IMR-90 (cell line): Measurements from ENCODE around the gene C7orf25. TPM values are rescaled to one million over a fixed set of nuclear protein-coding genes. Genes with fewer than 3 reads are reported as not detected.

Experiments used
- ATAC-seq: fragments of 200-7000 bp; cut with Tn5 transposase; 2 replicates; pipeline ENCODE4 v1.9.1; 2020; ENCODE audit warnings: low read depth, mild to moderate bottlenecking, moderate library complexity
- BruUV-seq: library from RNA; stranded (reverse); fragments of 400-500 nt; replicated peaks from 2 replicates; lab custom pipeline; 2021; lab: Mats Ljungman, UMichigan
- CTCF ChIA-PET: fragments of 300-600 bp; formaldehyde crosslinking; extraction: SDS; loops from one replicate; lab custom pipeline; 2021; ENCODE audit warnings: antibody characterized with exemption; lab: Yijun Ruan, JAX
- POLR2A ChIA-PET: fragments of 300-600 bp; sonication (Branson Sonifier 250); formaldehyde crosslinking; loops from one replicate; lab custom pipeline; 2022; ENCODE audit warnings: antibody characterized with exemption; ENCODE audit not compliant: unreplicated experiment; lab: Charles Lee
- DNase-seq: peaks from one replicate; pipeline ENCODE4 v3.0.0; 2013
- H2AFZ ChIP-seq: replicated peaks from 2 replicates; pipeline ENCODE3; 2013; ENCODE audit warnings: low read length, mild to moderate bottlenecking; ENCODE audit not compliant: poor library complexity
- H2AK5ac ChIP-seq: 2 replicates; pipeline ENCODE4 v1.6.1; 2013; ENCODE audit warnings: low read depth, low read length, inconsistent platforms
- H2AK9ac ChIP-seq: replicated peaks from 2 replicates; pipeline ENCODE3; 2013; ENCODE audit warnings: mild to moderate bottlenecking, low read depth, low read length, moderate library complexity; ENCODE audit not compliant: poor library complexity
- H2BK120ac ChIP-seq: 2 replicates; pipeline ENCODE4 v1.6.1; 2013; ENCODE audit warnings: low read depth, low read length, inconsistent platforms
- H2BK15ac ChIP-seq: 3 replicates; pipeline ENCODE4 v1.6.1; 2013; ENCODE audit warnings: low read depth, low read length, inconsistent platforms
- H2BK20ac ChIP-seq: 2 replicates; pipeline ENCODE4 v1.6.1; 2013; ENCODE audit warnings: low read depth, mild to moderate bottlenecking, inconsistent platforms, low read length, moderate library complexity
- H2BK5ac ChIP-seq: 2 replicates; pipeline ENCODE4 v1.6.1; 2013; ENCODE audit warnings: mild to moderate bottlenecking, low read depth, low read length, inconsistent platforms; ENCODE audit not compliant: poor library complexity, severe bottlenecking
- H3K14ac ChIP-seq: replicated peaks from 2 replicates; pipeline ENCODE4 v1.6.1; 2013; ENCODE audit warnings: low read depth, low read length, inconsistent platforms
- H3K18ac ChIP-seq: 2 replicates; pipeline ENCODE4 v1.6.1; 2013; ENCODE audit warnings: low read depth, low read length, control low read depth
- H3K23ac ChIP-seq: 2 replicates; pipeline ENCODE4 v1.6.1; 2013; ENCODE audit warnings: low read depth, low read length, inconsistent platforms
- H3K27ac ChIP-seq: 2 replicates; pipeline ENCODE4 v1.5.1; 2013; ENCODE audit warnings: mild to moderate bottlenecking, control low read depth, low read length; ENCODE audit not compliant: insufficient read depth
- H3K27me3 ChIP-seq: 2 replicates; pipeline ENCODE4 v1.6.1; 2013; ENCODE audit warnings: low read length; ENCODE audit not compliant: control insufficient read depth, insufficient read depth
- H3K36me3 ChIP-seq: 2 replicates; pipeline ENCODE4 v1.6.1; 2013; ENCODE audit warnings: low read length, mixed read lengths; ENCODE audit not compliant: control insufficient read depth, insufficient read depth
- H3K4ac ChIP-seq: 2 replicates; pipeline ENCODE4 v1.6.1; 2013; ENCODE audit warnings: low read depth, low read length, inconsistent platforms
- H3K4me1 ChIP-seq: 2 replicates; pipeline ENCODE4 v1.6.1; 2013; ENCODE audit warnings: low read length, mixed read lengths; ENCODE audit not compliant: control insufficient read depth, insufficient read depth
- H3K4me2 ChIP-seq: 2 replicates; pipeline ENCODE4 v1.6.1; 2013; ENCODE audit warnings: low read depth, mild to moderate bottlenecking, control low read depth, low read length, moderate library complexity
- H3K4me3 ChIP-seq: 2 replicates; pipeline ENCODE4 v1.5.1; 2013; ENCODE audit warnings: low read depth, mild to moderate bottlenecking, control low read depth, low read length, moderate library complexity; ENCODE audit not compliant: insufficient read depth
- H3K56ac ChIP-seq: 2 replicates; pipeline ENCODE4 v1.6.1; 2013; ENCODE audit warnings: low read length, inconsistent platforms; ENCODE audit not compliant: insufficient read depth; ENCODE audit errors: extremely low read depth
- H3K79me1 ChIP-seq, 2 experiments: 2 replicates each; pipeline ENCODE4 v1.6.1; 2013; ENCODE audit warnings: low read length in 2 of 2, inconsistent platforms in 1 of 2, low read depth in 1 of 2
- H3K9ac ChIP-seq: 2 replicates; pipeline ENCODE4 v1.6.1; 2013; ENCODE audit warnings: low read depth, low read length, control low read depth
- H3K9me1 ChIP-seq: 2 replicates; pipeline ENCODE4 v1.6.1; 2013; ENCODE audit warnings: low read length, inconsistent platforms; ENCODE audit not compliant: insufficient read depth
- H3K9me3 ChIP-seq: 2 replicates; pipeline ENCODE4 v1.6.1; 2013; ENCODE audit warnings: low read length; ENCODE audit not compliant: control insufficient read depth, insufficient read depth
- H4K20me1 ChIP-seq: 2 replicates; pipeline ENCODE4 v1.6.1; 2013; ENCODE audit warnings: low read length, inconsistent platforms; ENCODE audit not compliant: insufficient read depth
- H4K5ac ChIP-seq: 2 replicates; pipeline ENCODE4 v1.6.1; 2013; ENCODE audit warnings: mild to moderate bottlenecking, low read depth, low read length, control low read depth
- H4K8ac ChIP-seq, 2 experiments: 2 replicates each; pipeline ENCODE4 v1.6.1; 2013; ENCODE audit warnings: low read depth in 2 of 2, low read length in 2 of 2, control low read depth in 1 of 2, inconsistent platforms in 1 of 2
- H4K91ac ChIP-seq: 2 replicates; pipeline ENCODE4 v1.6.1; 2013; ENCODE audit warnings: low read depth, low read length, inconsistent platforms; ENCODE audit not compliant: insufficient read depth
- BHLHE40 ChIP-seq: fragments of 150-350 bp; IDR thresholded peaks from 2 replicates; pipeline ENCODE4 v1.6.1; 2016; ENCODE audit warnings: mild to moderate bottlenecking, low read depth, low read length
- CEBPB ChIP-seq: IDR thresholded peaks from 2 replicates; pipeline ENCODE4 v1.6.1; 2012; ENCODE audit warnings: low read depth, low read length, improper control_type of control experiment
- CHD1 ChIP-seq: IDR thresholded peaks from 2 replicates; pipeline ENCODE4 v1.6.1; 2012; ENCODE audit warnings: low read depth, low read length, improper control_type of control experiment
- FOS ChIP-seq: fragments of 150-350 bp; IDR thresholded peaks from 2 replicates; pipeline ENCODE4 v1.6.1; 2016; ENCODE audit warnings: low read depth, low read length
- MAFK ChIP-seq: IDR thresholded peaks from 2 replicates; pipeline ENCODE4 v1.6.1; 2012; ENCODE audit warnings: low read depth, low read length, improper control_type of control experiment
- MAZ ChIP-seq: IDR thresholded peaks from 2 replicates; pipeline ENCODE4 v1.6.1; 2012; ENCODE audit warnings: low read depth, mild to moderate bottlenecking, low read length, improper control_type of control experiment, moderate library complexity, borderline replicate concordance
- MXI1 ChIP-seq: IDR thresholded peaks from 2 replicates; pipeline ENCODE4 v1.6.1; 2012; ENCODE audit warnings: low read depth, mild to moderate bottlenecking, low read length, moderate library complexity, borderline replicate concordance
- POLR2A ChIP-seq: IDR thresholded peaks from 2 replicates; pipeline ENCODE4 v1.6.1; 2012; ENCODE audit warnings: mild to moderate bottlenecking, low read depth, low read length
- RAD21 ChIP-seq: IDR thresholded peaks from 2 replicates; pipeline ENCODE4 v1.6.1; 2012; ENCODE audit warnings: low read length, improper control_type of control experiment
- RCOR1 ChIP-seq: IDR thresholded peaks from 2 replicates; pipeline ENCODE4 v1.6.1; 2012; ENCODE audit warnings: mild to moderate bottlenecking, low read length, improper control_type of control experiment; ENCODE audit not compliant: insufficient replicate concordance
- RFX5 ChIP-seq: IDR thresholded peaks from 2 replicates; pipeline ENCODE4 v1.8.0; 2012; ENCODE audit warnings: low read depth, mild to moderate bottlenecking, low read length, moderate library complexity
- SMC3 ChIP-seq: fragments of 150-350 bp; IDR thresholded peaks from 2 replicates; pipeline ENCODE4 v1.6.1; 2016; ENCODE audit warnings: low read depth, mild to moderate bottlenecking, antibody characterized with exemption, low read length, moderate library complexity
- WGBS, 2 experiments: methylation state at CpG; one replicate each; pipeline versions ENCODE4 v1.1.5 to v1.1.7; 2013; ENCODE audit warnings: missing lambda C conversion rate in 2 of 2; ENCODE audit not compliant: insufficient read length in 1 of 2; ENCODE audit errors: extremely low coverage in 2 of 2; 5-methylcytosine and 5-hydroxymethylcytosine counted together
- dilution Hi-C: fragments of 300-500 bp; cut with HindIII; formaldehyde crosslinking; loops from one replicate; pipeline ENCODE4 v1.14.3; 2018; ENCODE audit warnings: low sequenced_read_pairs; ENCODE audit not compliant: unreplicated experiment
- in situ Hi-C: fragments of 300-500 bp; cut with MboI; formaldehyde crosslinking; loops from 3 replicates; pipeline ENCODE4 v1.14.3; 2019; ENCODE audit warnings: low sequenced_read_pairs, inconsistent platforms, mixed read lengths
- intact Hi-C: fragments of 100-400 bp; cut with micrococcal nuclease; formaldehyde crosslinking; loops from 2 replicates; pipeline ENCODE4 v1.10.0; 2022
- polyA plus RNA-seq, 3 experiments: library from polyadenylated mRNA; depleted of rRNA; stranded (reverse); fragments of >200 nt; gene quantifications; 2 replicates each; pipeline ENCODE4 v1.2.3, GENCODE V29; 2012; ENCODE audit warnings: low replicate concordance in 1 of 3
- total RNA-seq: library from RNA; depleted of rRNA; stranded (reverse); fragments of >200 nt; gene quantifications from 2 replicates; pipeline ENCODE4 v1.2.3, GENCODE V29; 2012
- TF ChIP-seq, protein P1 (sequence below): fragments of 150-350 bp; IDR thresholded peaks from 2 replicates; pipeline ENCODE4 v1.6.1; 2017; ENCODE audit warnings: mild to moderate bottlenecking, antibody characterized with exemption, low read length, low read depth
- TF ChIP-seq, protein P2 (sequence below): conservative IDR thresholded peaks from 2 replicates; pipeline ENCODE4 v1.5.1; 2012; ENCODE audit warnings: mild to moderate bottlenecking, low read depth, low read length, improper control_type of control experiment
- TF ChIP-seq, protein P3 (sequence below): fragments of 150-350 bp; IDR thresholded peaks from 2 replicates; pipeline ENCODE4 v1.6.1; 2016; ENCODE audit warnings: low read depth, mild to moderate bottlenecking, low read length, moderate library complexity, borderline replicate concordance

C7orf25 gene
- total and polyA plus RNA-seq, 2 of the 4 experiments (the other 2 are of a cell fraction) = 4.5 to 6.1 TPM

DNA sequence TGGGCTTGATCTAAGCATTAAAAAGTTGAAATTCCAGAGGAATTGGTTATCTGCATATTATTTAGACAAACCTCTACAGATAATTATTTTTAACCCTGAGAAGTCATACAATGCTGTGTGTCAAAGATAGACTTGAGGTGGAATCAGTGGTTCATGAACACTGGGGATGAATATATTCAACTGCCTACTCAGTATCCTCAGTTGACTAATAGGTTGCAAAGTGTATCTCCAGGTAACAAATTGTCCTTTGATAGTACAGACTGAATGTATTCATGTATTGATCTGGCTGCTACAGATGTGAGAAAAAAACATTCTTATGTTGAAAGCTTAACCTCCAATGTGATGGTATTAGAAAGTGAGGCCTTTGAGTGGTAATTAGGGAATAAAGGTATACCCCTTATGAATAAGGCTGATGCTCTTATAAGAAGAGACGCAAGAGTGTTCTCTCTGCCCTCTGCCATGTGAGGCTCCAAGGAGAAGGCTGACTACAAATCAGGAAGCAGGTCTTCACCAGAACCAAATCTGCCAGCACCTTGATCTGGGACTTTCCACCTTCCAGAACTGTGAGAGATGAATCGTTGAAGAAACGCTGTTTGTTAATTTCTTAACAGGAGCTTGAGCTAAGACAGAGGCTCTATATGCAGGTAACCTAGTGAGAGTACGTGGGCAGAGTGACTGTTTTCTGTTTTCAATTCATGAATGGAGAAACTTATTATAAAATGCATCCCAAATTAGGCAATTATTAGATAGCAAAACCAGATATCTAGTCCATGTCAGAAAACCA is 27.8 kb upstream of the C7orf25 start:
- Histone ChIP-seq H3K56ac (no peak overlapping the region), H3K4me2 (no peak overlapping the region), H3K27ac (no peak overlapping the region), H3K36me3 (peaks cover 12% of the 10 kb centered on the region), H2BK120ac (no peak overlapping the region), H3K4me3 (no peak overlapping the region), H2BK5ac (no peak overlapping the region), H3K79me1 (peaks cover 13% of the 10 kb centered on the region in 2 experiments), H3K18ac (no peak overlapping the region), H3K27me3 (no peaks in the 10 kb centered on the region), H2BK20ac (no peak overlapping the region), H2BK15ac (no peak overlapping the region), H2AK9ac (no peak overlapping the region), H3K23ac (no peak overlapping the region), H2AFZ (no peak overlapping the region), H4K8ac (no peak overlapping the region), H4K5ac (no peak overlapping the region), H2AK5ac (no peak overlapping the region), H3K9me3 (no peaks in the 10 kb centered on the region), H3K14ac (no peak overlapping the region), H4K20me1 (no peaks in the 10 kb centered on the region), H3K4ac (no peak overlapping the region), H4K91ac (no peak overlapping the region), H3K9ac (no peak overlapping the region), H3K4me1 (no peaks in the 10 kb centered on the region), H3K9me1 (no peaks in the 10 kb centered on the region)
- BruUV-seq = no TSS peak
- DNase-seq (no peak), ATAC-seq (no peak)
- intact Hi-C loops (loop anchor here (2.0 to 10.0 kb wide), 5 partner anchors 168 to 898 kb away; partner anchors contain the start of gene STK17A), dilution Hi-C loops (loop anchor here (25.0 kb wide), 1 partner anchor 298 kb away; no protein-coding TSS in a partner anchor), in situ Hi-C loops (loop anchor here (5.0 to 25.0 kb wide), 3 partner anchors 323 to 898 kb away; partner anchors contain the start of gene COA1)
- POLR2A ChIA-PET = no interaction called here
- no CpG with 5 or more reads among the region's 4 CpGs for WGBS, 2 experiments
- CTCF ChIA-PET = no interaction called here
- TF ChIP-seq RFX5 (no peak), MAZ (no peak), POLR2A (no peak), BHLHE40 (no peak), RAD21 (no peak), FOS (no peak), MAFK (no peak), RCOR1 (no peak), CHD1 (no peak), CEBPB (no peak), MXI1 (no peak), SMC3 (no peak)
- TF ChIP-seq, protein P1, sequence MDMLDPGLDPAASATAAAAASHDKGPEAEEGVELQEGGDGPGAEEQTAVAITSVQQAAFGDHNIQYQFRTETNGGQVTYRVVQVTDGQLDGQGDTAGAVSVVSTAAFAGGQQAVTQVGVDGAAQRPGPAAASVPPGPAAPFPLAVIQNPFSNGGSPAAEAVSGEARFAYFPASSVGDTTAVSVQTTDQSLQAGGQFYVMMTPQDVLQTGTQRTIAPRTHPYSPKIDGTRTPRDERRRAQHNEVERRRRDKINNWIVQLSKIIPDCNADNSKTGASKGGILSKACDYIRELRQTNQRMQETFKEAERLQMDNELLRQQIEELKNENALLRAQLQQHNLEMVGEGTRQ = no peak
- TF ChIP-seq, protein P2, sequence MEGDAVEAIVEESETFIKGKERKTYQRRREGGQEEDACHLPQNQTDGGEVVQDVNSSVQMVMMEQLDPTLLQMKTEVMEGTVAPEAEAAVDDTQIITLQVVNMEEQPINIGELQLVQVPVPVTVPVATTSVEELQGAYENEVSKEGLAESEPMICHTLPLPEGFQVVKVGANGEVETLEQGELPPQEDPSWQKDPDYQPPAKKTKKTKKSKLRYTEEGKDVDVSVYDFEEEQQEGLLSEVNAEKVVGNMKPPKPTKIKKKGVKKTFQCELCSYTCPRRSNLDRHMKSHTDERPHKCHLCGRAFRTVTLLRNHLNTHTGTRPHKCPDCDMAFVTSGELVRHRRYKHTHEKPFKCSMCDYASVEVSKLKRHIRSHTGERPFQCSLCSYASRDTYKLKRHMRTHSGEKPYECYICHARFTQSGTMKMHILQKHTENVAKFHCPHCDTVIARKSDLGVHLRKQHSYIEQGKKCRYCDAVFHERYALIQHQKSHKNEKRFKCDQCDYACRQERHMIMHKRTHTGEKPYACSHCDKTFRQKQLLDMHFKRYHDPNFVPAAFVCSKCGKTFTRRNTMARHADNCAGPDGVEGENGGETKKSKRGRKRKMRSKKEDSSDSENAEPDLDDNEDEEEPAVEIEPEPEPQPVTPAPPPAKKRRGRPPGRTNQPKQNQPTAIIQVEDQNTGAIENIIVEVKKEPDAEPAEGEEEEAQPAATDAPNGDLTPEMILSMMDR = no peak
- TF ChIP-seq, protein P3, sequence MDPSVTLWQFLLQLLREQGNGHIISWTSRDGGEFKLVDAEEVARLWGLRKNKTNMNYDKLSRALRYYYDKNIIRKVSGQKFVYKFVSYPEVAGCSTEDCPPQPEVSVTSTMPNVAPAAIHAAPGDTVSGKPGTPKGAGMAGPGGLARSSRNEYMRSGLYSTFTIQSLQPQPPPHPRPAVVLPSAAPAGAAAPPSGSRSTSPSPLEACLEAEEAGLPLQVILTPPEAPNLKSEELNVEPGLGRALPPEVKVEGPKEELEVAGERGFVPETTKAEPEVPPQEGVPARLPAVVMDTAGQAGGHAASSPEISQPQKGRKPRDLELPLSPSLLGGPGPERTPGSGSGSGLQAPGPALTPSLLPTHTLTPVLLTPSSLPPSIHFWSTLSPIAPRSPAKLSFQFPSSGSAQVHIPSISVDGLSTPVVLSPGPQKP = no peak
